Measurements from ENCODE around the gene FKBP10.
A peak's percentile ranks its signal among the peaks of the same experiment; 100 is the strongest.

The FKBP10 gene

DNA sequence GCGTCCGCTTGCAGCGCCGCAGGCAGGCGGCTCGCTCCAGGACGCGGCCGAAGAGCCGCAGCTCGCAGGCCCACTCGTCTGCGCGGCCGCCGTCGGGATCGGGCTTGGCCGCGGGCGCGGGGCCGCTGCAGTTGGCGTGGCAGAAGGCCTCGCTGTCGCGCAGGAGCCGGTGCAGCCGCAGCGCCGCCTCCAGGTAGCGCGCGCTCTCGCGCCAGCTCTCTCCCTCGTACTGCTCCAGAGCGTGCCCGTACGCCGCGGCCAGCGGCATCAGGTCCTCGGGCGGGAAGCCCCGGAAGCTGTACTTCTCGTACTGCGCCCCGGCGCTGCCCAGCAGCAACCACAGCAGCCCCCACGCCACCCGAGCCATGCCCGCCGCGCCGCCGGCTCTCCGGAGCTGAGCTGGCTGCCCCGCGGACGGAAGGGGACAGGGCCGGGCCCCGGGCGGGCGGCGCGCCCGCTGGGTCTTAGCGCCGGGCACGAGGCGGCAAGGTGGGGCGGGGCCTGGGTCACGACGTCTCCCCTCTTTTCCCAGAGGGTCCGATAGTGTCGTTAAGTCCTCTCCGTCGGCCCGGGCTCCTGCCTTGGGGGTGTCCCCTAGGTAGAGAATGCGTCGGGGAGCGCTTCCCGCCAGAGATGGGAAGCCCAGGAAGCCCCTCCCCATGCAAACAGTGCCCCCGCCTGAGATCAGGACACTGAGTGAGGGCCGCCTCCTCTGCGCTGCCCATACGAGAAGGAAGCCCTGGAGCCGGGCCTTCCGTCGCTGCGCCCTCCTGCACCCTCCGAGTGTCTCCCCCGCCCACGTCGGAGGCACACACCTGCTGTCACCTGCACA, 1.0 kb upstream of the FKBP10 start, which contains the start of gene P3H4:
Gene P3H4 (minus strand): TSS at position 401 of the 832 bp plus-strand sequence. CDS start 34 bp downstream, at position 367.
- peak; percentile 80 for DNase-seq
- Mint-ChIP-seq H3K4me3 (peak within 1 kb of the TSS; percentile 93), H3K27me3 (ENCODE audit: low read depth, poor library complexity) (peaks cover 3% of the 10 kb centered on the region), H3K36me3 (ENCODE audit: low read depth) (peaks cover 33% of the 10 kb centered on the region), H3K9me3 (no peaks in the 10 kb centered on the region), H3K4me1 (peaks cover 50% of the 10 kb centered on the region), H3K27ac (peak within 1 kb of the TSS; percentile 98)
- TF ChIP-seq, protein P1, sequence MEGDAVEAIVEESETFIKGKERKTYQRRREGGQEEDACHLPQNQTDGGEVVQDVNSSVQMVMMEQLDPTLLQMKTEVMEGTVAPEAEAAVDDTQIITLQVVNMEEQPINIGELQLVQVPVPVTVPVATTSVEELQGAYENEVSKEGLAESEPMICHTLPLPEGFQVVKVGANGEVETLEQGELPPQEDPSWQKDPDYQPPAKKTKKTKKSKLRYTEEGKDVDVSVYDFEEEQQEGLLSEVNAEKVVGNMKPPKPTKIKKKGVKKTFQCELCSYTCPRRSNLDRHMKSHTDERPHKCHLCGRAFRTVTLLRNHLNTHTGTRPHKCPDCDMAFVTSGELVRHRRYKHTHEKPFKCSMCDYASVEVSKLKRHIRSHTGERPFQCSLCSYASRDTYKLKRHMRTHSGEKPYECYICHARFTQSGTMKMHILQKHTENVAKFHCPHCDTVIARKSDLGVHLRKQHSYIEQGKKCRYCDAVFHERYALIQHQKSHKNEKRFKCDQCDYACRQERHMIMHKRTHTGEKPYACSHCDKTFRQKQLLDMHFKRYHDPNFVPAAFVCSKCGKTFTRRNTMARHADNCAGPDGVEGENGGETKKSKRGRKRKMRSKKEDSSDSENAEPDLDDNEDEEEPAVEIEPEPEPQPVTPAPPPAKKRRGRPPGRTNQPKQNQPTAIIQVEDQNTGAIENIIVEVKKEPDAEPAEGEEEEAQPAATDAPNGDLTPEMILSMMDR (IDR thresholded peaks at IDR 0.05): peak; percentile 44

DNA sequence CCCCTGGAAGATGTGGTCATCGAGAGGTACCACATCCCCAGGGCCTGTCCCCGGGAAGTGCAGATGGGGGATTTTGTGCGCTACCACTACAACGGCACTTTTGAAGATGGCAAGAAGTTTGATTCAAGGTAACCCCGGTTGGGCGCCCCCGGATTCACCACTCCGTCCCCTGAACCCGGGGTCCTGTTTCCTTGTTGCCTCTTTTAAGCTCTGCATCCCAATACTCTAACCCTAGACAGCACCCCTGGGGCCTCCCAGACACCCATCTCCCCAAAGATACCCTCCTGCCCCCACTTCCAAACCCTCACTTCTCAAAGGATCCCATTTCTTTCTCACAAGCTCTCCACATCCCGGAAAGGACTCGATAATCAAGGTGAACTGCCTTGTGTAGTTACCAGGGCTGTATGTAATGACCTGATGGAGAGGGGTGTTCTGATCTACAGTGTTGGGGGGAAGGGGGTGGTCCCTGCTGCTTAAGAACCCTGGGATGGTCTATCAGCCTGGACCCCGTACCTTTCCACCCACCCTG, 412 bp downstream of the FKBP10 start:
- TF ChIP-seq, protein P1 (IDR thresholded peaks at IDR 0.05): no peak
- Mint-ChIP-seq H3K27me3 (ENCODE audit: low read depth, poor library complexity) (peaks cover 3% of the 10 kb centered on the region), H3K4me1 (peaks cover 60% of the 10 kb centered on the region), H3K4me3 (peak overlapping the region; percentile 93), H3K36me3 (ENCODE audit: low read depth) (peaks cover 35% of the 10 kb centered on the region), H3K9me3 (no peaks in the 10 kb centered on the region), H3K27ac (peak overlapping the region; percentile 58)
- DNase-seq: no peak

DNA sequence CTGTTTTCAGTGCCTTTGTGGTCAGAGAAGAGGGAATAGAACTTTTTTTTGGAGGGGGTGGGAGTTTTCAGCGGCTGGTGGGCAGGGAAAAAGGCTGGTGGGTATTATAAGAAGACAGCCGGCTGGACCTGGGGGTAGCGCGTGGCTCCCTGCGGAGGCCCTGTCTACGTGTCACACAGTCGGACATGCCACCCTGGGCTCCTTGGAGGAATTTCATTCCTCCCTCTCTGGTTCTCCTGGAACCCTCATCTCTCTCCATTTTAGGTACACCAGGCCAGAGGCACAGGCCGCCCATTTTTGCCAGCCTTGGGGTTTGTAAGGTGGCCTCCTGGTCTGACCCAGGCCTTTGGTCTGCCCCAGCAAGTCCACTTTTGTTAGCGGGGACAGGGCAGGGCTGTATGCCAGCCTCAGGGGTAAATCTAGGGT, 908 bp downstream of the FKBP10 start:
- Mint-ChIP-seq H3K27me3 (ENCODE audit: low read depth, poor library complexity) (peaks cover 3% of the 10 kb centered on the region), H3K9me3 (no peaks in the 10 kb centered on the region), H3K36me3 (ENCODE audit: low read depth) (peaks cover 34% of the 10 kb centered on the region), H3K4me1 (peaks cover 63% of the 10 kb centered on the region), H3K4me3 (peak overlapping the region; percentile 93), H3K27ac (peak overlapping the region; percentile 58)
- DNase-seq: no peak
- TF ChIP-seq, protein P1 (IDR thresholded peaks at IDR 0.05): no peak

DNA sequence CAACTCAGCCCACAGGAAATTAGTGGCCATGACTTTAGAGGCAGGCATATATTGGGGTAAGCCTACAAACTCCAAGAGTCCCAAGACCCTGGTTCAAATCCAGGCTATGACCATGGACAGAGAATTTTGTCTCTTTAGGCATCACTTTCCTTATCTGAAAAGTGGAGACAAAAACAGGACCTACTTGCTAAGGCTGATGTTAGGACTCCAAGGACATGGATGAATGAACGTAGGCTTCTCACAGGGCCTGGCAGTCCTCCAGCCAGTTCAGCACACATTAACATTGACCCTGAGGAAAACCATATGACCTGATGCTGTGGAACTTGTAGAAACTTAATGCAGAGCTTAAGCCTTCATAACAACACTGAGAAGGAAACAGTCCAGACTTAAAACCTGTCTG, 1.4 kb downstream of the FKBP10 start:
- H3K4me3 Mint-ChIP-seq: peak overlapping the region; percentile 93
- peaks cover 63% of the 10 kb centered on the region for H3K4me1 Mint-ChIP-seq
- no peak for DNase-seq
- no peaks in the 10 kb centered on the region for H3K9me3 Mint-ChIP-seq
- peaks cover 32% of the 10 kb centered on the region for H3K36me3 Mint-ChIP-seq (ENCODE audit: low read depth)
- H3K27me3 Mint-ChIP-seq (ENCODE audit: low read depth, poor library complexity): peaks cover 3% of the 10 kb centered on the region
- TF ChIP-seq, protein P1 (IDR thresholded peaks at IDR 0.05): no peak
- H3K27ac Mint-ChIP-seq: peak overlapping the region; percentile 97

DNA sequence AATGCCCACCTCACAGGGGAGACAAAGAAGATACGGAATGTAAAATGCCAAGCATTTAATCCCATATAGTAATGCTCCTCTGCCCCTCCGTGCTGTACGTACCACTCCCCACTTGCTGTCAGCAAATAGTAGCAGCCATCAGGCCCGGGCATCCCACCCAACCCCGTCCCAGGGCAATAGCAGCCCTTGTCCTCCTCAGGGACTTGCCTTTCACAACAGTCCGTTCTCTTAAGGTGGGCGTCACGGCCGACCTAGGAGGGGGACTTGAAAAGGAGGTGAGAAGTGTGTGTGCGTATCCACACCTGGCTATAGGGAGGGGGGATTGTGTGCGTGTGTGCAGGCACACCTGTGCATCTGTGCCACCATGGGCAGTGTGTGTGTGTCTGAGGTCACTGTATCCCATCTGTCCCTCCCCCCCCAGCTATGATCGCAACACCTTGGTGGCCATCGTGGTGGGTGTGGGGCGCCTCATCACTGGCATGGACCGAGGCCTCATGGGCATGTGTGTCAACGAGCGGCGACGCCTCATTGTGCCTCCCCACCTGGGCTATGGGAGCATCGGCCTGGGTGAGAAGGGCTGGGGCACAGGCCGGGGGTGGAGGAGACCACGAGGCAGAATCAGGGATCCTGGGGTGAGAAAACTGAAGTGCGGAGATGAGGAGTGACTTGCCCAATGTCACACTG, 4.0 kb downstream of the FKBP10 start:
- Mint-ChIP-seq H3K27ac (no peak overlapping the region), H3K36me3 (ENCODE audit: low read depth) (peaks cover 25% of the 10 kb centered on the region), H3K27me3 (ENCODE audit: low read depth, poor library complexity) (no peaks in the 10 kb centered on the region), H3K4me3 (no peak overlapping the region), H3K9me3 (no peaks in the 10 kb centered on the region), H3K4me1 (peaks cover 63% of the 10 kb centered on the region)
- DNase-seq: no peak
- TF ChIP-seq, protein P1 (IDR thresholded peaks at IDR 0.05): no peak
